Ovary (tissue), 9 donors: Measurements from ENCODE around the gene ASPM. TPM values are rescaled to one million over a fixed set of nuclear protein-coding genes. Genes with fewer than 3 reads are reported as not detected.

Source experiments
- DNase-seq, 5 donors: peaks; one replicate each; pipeline ENCODE4 v3.0.0-alpha.2; 2019 to 2020
- H3K27ac ChIP-seq, 2 donors: fragments of 200-600 bp; one replicate each; pipeline versions ENCODE4 v1.5.1 to v1.8.0; 2019 to 2022
- H3K27me3 ChIP-seq: fragments of 200-600 bp; one replicate; pipeline ENCODE4 v1.8.0; 2022
- H3K36me3 ChIP-seq: fragments of 200-600 bp; sonication (generic); one replicate; pipeline ENCODE4 v1.5.1; 2019
- H3K4me1 ChIP-seq: one replicate; pipeline ENCODE4 v1.8.1; 2013; ENCODE audit warnings: mild to moderate bottlenecking, moderate library complexity; ENCODE audit not compliant: insufficient read depth
- H3K4me3 ChIP-seq: fragments of 200-600 bp; sonication (generic); one replicate; pipeline ENCODE4 v1.5.1; 2017
- H3K9me3 ChIP-seq, 2 donors: fragments of 200-600 bp in 1 of 2; sonication (generic) in 1 of 2; one replicate each; pipeline versions ENCODE4 v1.5.1 to v1.8.1; 2013 to 2019; ENCODE audit warnings: mild to moderate bottlenecking in 1 of 2, moderate library complexity in 1 of 2
- EP300 ChIP-seq: sonication (generic); formaldehyde crosslinking; IDR thresholded peaks from one replicate; pipeline ENCODE4 v1.6.1; 2017; ENCODE audit warnings: antibody characterized with exemption
- POLR2A ChIP-seq: fragments of 450-650 bp; IDR thresholded peaks from one replicate; pipeline ENCODE4 v1.6.1; 2017; ENCODE audit warnings: antibody characterized with exemption, mild to moderate bottlenecking, moderate library complexity
- WGBS, 3 donors: extraction: QIAGEN DNeasy Blood & Tissue Kit in 1 of 3; methylation state at CpG; one replicate each; pipeline versions ENCODE4 v1.1.5 to v1.1.7; 2013 to 2017; 5-methylcytosine and 5-hydroxymethylcytosine counted together
- intact Hi-C, 4 donors: fragments of 100-400 bp; cut with DNase I; formaldehyde crosslinking; loops; one replicate each; pipeline versions ENCODE4 v1.11.0 to v1.15.1; 2022 to 2023
- polyA plus RNA-seq, 2 donors: library from polyadenylated mRNA; stranded (reverse); fragments of 200-250 nt in 1 of 2; fragments of 350-450 nt in 1 of 2; fragmentation: Illumina TruSeq in 1 of 2; extraction: RNeasy Lipid Tissue Mini Kit (QIAGEN cat#74804) in 1 of 2; gene quantifications; one replicate each; pipeline ENCODE4 v1.2.3, GENCODE V29; 2013 to 2014
- total RNA-seq, 7 donors: library from RNA; depleted of rRNA in 2 of 7; stranded (reverse); fragments of >200 nt in 2 of 7; fragmentation: NEBNext Ultra II Directional in 3 of 7; extraction: Animal tissue kit (Norgen Biotek cat#: 25700) in 3 of 7; gene quantifications; one replicate each; pipeline versions ENCODE4 v1.1.0 to v1.2.4, GENCODE V29; 2016 to 2023
- TF ChIP-seq, protein P1 (sequence below), 3 donors: fragments of 450-650 bp in 2 of 3; fragments of 200-600 bp in 1 of 3; IDR thresholded peaks; one replicate each; pipeline versions ENCODE4 v1.5.1 to v1.8.0; 2016 to 2022; ENCODE audit warnings: antibody characterized with exemption in 3 of 3, mild to moderate bottlenecking in 1 of 3
- donor health status: DM: no; HTN: no; CAD: no; lungs with moderate emphysema.
- donor health status: DM: no; HTN: no; CAD: no.
- donor health status: Bipolar disorder and iron deficiency.
- donor health status: DM: yes; HTN: yes; CAD: no.
- donor health status: DM: no; HTN: no; CAD: no.
- donor health status: DM: yes; HTN: yes; CAD: no.

ASPM gene
- total and polyA plus RNA-seq, 9 donors = 0.10 to 0.89 (median 0.33) TPM

GRCh38 chr1:197076585-197076984 is 69.9 kb downstream of the ASPM start:
- no peaks in the 10 kb centered on the region for H3K27me3 ChIP-seq
- H3K36me3 ChIP-seq = no peaks in the 10 kb centered on the region
- no peaks in the 10 kb centered on the region for H3K4me1 ChIP-seq
- H3K9me3 ChIP-seq = peaks cover 0 to 6% of the 10 kb centered on the region in 2 donors
- TF ChIP-seq EP300 (no peak), POLR2A (no peak)
- TF ChIP-seq, protein P1, sequence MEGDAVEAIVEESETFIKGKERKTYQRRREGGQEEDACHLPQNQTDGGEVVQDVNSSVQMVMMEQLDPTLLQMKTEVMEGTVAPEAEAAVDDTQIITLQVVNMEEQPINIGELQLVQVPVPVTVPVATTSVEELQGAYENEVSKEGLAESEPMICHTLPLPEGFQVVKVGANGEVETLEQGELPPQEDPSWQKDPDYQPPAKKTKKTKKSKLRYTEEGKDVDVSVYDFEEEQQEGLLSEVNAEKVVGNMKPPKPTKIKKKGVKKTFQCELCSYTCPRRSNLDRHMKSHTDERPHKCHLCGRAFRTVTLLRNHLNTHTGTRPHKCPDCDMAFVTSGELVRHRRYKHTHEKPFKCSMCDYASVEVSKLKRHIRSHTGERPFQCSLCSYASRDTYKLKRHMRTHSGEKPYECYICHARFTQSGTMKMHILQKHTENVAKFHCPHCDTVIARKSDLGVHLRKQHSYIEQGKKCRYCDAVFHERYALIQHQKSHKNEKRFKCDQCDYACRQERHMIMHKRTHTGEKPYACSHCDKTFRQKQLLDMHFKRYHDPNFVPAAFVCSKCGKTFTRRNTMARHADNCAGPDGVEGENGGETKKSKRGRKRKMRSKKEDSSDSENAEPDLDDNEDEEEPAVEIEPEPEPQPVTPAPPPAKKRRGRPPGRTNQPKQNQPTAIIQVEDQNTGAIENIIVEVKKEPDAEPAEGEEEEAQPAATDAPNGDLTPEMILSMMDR (IDR thresholded peaks at IDR 0.05) = no peak
- no peak overlapping the region for H3K4me3 ChIP-seq
- 71 to 79% (median 78%) methylated on average over 1 of the region's 1 CpG for WGBS, 3 donors
- intact Hi-C loops = no loop called here
- no peak overlapping the region for H3K27ac ChIP-seq
- DNase-seq = no peak

DNA sequence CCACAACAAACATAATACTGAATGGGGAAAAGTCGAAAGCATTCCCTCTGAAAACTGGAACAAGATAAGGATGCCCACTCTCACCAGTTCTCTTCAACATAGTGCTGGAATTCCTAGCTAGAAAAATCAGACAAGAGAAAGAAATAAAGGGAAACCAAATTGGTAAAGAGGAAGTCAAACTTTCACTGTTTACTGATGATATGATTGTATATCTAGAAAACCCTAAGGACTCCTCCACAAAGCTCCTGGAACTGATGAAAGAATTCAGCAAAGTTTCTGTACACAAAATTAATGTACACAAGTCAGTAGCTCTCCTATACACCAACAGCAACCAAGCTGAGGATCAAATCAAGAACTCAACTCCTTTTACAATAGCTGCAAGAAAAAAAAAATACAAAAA is 72.5 kb downstream of the ASPM start:
- intact Hi-C loops = no loop called here
- 83 to 93% (median 89%) methylated on average over 1 of the region's 1 CpG for WGBS, 3 donors

GRCh38 chr1:197067457-197067818 is 79.0 kb downstream of the ASPM start:
- H3K4me3 ChIP-seq = no peak overlapping the region
- intact Hi-C loops = no loop called here
- H3K36me3 ChIP-seq = no peaks in the 10 kb centered on the region
- TF ChIP-seq POLR2A (no peak), EP300 (no peak)
- TF ChIP-seq, protein P1 (IDR thresholded peaks at IDR 0.05) = no peak
- no peaks in the 10 kb centered on the region for H3K9me3 ChIP-seq
- no peak overlapping the region for H3K27ac ChIP-seq
- H3K4me1 ChIP-seq = no peaks in the 10 kb centered on the region
- H3K27me3 ChIP-seq = no peaks in the 10 kb centered on the region
- DNase-seq = no peak

More for the DNA sequence above, 72.5 kb downstream of the ASPM start:
- Histone ChIP-seq H3K4me1 (no peaks in the 10 kb centered on the region), H3K4me3 (no peak overlapping the region), H3K27ac (no peak overlapping the region), H3K27me3 (no peaks in the 10 kb centered on the region), H3K36me3 (no peaks in the 10 kb centered on the region), H3K9me3 (no peaks in the 10 kb centered on the region)
- no peak for DNase-seq
- TF ChIP-seq, protein P1 (IDR thresholded peaks at IDR 0.05) = no peak
- TF ChIP-seq EP300 (no peak), POLR2A (no peak)

DNA sequence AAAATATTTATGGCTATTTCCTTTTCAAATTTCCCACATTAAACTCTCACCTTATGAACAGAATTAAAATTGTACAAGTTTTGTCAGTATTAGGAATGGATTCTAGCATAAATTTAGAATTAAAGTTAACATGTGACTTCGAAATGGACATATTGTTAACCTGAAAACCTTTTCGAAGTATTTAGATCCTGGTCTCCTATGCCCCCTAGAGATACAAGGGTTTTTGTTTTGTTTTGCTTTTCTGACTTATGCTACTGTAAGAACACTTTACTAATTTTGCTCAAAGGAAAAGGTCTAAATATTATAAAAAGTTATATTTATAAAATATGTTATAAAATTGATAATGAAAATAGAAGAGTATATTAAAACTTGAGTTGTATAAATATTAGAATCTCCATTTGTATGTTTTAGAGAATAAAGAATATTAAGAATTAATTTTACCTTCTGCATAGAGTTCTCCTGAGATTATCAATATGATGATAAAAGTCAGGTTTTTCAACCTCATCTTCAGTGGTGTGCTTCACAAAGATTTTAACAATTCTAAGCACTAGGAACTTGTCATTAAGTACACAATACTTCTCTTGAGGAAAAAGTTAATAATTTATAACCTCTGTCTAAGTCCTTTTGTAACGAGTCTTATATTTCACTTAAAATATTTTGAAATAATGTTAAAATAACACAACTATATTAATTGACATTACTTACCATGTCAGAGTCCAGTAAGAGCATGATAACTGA is 79.6 kb downstream of the ASPM start, which contains the start of gene F13B:
Gene F13B, minus strand, starts transcription at position 542 of the 738 bp plus-strand sequence. Its CDS starts 37 bp downstream, at position 505.
- Histone ChIP-seq H3K27me3 (no peaks in the 10 kb centered on the region), H3K36me3 (no peaks in the 10 kb centered on the region), H3K9me3 (no peaks in the 10 kb centered on the region), H3K27ac (no peak within 1 kb of the TSS), H3K4me3 (no peak within 1 kb of the TSS), H3K4me1 (no peaks in the 10 kb centered on the region)
- intact Hi-C loops = no loop called here
- 84 to 89% (median 88%) methylated on average over 3 of the region's 3 CpGs for WGBS, 3 donors
- TF ChIP-seq EP300 (no peak), POLR2A (no peak)
- TF ChIP-seq, protein P1 (IDR thresholded peaks at IDR 0.05) = no peak
- no peak for DNase-seq
